Inflammatory macrophage treated with lipopolysaccharide for 4 hours (primary cell): ENCODE results near the gene SLC22A23.

Experiments
- DNase-seq: peaks from one replicate; pipeline ENCODE4 v3.0.0-alpha.2; 2020

SLC22A23 gene, protein sequence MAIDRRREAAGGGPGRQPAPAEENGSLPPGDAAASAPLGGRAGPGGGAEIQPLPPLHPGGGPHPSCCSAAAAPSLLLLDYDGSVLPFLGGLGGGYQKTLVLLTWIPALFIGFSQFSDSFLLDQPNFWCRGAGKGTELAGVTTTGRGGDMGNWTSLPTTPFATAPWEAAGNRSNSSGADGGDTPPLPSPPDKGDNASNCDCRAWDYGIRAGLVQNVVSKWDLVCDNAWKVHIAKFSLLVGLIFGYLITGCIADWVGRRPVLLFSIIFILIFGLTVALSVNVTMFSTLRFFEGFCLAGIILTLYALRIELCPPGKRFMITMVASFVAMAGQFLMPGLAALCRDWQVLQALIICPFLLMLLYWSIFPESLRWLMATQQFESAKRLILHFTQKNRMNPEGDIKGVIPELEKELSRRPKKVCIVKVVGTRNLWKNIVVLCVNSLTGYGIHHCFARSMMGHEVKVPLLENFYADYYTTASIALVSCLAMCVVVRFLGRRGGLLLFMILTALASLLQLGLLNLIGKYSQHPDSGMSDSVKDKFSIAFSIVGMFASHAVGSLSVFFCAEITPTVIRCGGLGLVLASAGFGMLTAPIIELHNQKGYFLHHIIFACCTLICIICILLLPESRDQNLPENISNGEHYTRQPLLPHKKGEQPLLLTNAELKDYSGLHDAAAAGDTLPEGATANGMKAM

DNA sequence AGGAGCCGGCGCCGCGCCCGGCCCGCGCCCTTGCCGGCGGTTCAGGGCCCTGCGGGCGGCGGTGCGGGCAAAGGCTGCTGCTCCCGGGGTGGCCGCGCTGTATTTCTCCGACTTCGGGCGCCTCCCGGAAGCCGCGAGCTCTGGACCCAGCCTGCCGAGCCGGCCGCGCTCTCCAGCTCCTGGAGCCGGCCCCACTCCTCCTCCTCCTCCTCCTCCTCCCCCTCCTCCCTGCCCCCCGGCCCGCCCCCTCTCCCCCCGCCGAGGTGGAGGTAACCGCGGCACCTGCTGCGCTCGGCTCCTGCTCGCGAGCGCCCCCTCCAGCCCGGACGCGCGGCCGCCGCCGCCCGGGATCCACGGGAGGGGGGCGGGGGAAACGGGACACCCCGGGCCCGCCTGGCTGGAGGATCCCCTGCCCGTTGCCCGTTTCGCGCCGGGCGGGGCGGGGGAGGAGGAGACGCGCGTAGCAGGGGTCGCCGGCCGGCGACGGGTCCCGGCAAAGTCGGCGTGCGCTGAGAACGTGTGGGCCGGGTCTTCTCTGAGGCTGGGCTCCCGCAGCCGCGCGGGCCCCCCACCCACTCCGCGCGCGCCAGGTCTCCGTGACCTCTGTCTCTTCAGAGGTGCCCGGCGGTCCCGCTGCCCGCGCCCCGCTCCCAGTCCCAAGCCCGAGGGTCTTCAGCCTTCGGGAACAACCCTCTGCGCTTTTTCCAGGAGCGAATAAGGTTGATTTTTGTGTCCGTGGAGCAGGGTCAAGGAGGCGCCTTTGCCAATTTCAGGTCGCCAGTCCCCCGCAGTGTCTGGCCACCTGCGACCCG lies at the start of gene SLC22A23:
Gene SLC22A23, minus strand, starts transcription at position 153 of the 812 bp plus-strand sequence. CDS start 491 bp downstream, outside the sequence.
- DNase-seq, result peak; percentile 16

DNA sequence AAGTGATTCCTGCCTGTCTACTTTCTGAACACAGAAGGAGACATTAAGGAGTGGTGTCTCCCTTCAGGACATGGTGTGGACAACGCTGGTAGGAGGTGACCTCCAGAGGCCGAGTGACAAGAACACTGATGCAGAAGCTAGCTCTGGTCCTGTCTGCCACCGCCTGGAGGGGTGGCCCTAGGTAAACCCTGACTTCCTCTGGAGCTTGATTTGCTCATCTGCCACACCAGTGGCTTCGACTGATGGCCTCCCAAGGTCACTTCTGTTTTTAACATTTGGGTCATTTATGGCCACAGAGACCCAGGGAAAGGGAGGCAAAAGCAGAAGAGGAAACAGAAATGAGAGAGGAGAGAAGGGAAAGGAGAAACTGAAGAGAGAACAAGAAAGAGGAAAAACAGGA lies 49.4 kb upstream of the SLC22A23 start:
- peak; percentile 44 for DNase-seq

DNA sequence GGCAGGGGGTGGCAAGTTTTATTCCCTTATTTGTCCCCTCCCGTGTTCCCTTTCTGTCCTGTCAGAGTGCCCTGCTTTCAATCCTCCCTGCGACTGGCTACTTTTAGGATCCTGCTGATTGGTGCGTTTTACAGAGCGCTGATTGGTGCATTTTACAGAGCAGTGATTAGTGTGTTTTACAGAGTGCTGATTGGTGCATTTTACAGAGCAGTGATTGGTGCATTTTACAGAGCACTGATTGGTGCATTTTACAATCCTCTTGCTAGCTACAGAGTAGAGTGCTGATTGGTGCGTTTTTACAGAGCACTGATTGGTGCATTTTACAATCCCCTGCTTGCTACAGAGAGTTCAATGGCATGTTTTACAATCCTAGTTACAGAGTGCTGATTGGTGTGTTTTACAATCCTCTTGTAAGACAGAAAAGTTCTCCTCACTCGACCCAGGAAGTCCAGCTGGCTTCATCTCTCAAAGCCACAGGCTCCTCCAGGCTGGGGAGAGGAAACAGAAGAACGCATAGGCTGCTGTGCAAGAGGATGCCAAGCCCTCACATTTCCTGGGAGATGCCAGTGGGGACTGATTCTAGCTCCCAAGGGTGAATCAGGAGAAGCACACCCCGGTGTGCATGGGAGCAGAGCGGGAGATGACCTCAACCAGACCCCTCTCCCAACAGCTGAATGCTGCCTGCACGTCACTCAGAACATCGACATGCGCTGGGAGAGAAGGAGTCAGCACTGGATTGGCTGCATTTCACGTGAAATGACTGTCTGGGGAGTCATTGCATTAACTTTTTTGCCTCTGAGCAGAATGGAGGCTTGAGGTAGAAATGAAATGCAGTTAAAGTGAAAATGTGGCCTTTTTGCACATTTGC lies 48.3 kb upstream of the SLC22A23 start:
- no peak for DNase-seq

DNA sequence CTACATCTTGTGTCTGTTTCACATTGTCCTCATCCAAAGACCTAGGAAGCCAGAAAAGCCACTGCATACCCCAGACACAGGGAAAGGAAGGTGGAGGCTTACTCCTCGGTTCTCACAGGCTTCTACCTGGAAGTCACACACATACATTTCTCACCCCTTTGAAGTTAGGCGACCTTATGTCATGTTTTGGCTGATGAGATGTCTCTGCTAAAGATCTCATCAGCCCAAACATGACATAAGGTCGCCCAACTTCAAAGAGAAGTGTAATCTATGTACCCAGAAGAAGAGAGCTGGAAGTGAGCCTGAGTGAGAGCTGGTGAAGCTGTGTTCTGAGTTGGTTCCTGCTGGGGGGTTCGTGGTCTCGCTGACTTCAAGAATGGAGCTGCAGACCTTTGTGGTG lies 47.5 kb upstream of the SLC22A23 start:
- no peak for DNase-seq

DNA sequence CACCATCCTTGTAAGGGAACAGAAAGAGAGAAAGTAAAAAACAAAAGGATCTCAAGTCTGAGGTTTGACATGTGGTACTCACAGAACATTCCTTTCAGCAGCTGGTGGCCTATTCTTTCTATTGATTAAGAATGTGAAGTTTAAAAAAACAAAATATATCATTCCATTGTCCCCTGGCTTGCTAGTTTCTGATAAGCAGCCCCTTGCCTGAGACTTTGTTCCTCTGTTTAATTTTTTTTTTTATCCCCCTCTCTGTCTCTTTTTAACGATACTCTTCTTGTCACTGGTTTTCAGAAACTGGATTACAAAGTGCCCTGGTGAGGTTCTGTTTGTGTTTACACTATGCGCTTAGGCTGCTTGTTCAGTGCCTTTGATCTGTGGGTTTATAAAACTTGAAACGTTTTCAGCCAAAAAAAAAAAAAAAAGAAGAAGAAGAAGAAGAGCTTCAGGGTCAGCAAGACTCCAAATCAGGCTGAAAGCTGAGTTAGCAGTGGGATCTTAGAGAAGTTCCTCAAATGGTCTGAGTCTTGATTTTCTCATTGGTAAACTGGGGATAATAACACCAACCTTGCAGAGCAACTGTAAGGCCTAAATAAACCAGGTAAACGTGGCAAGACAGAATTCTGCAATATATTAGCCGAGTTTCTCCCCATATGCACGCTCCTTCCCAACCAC lies 45.1 kb upstream of the SLC22A23 start:
- DNase-seq, result peak; percentile 6

DNA sequence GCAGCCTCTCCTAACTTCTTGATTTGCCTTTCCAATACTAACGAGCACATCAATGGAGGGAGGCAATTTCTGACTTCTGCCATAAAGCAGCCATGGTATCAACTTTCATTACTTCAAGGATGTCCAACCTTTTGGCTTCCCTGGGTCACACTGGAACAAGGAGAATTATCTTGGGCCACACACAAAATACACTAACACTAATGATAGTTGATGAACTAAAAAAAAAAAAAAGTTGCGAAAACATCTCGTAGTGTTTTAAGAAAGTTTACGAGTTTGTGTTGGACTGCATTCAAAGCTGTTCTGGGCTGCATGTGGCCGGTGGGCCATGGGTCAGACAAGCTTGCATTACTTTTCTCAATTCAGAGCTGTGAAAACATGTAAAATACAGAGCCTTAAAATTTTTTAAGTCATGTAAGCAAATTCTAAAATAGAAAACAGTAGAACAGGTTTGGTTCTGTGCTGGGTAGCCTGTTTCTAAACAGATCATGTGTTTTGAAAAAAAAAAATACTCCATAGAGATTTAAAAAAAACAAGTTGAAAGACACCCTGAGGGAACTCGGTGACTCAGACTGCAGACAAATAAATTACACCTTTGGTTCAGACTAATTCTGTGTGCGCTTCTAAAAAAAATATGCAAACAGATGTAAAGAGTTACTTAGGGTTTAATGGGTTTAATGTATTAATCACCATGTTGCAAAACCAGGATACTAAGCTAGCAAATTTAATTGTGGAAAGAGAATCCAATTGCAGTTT lies 43.6 kb upstream of the SLC22A23 start:
- no peak for DNase-seq

DNA sequence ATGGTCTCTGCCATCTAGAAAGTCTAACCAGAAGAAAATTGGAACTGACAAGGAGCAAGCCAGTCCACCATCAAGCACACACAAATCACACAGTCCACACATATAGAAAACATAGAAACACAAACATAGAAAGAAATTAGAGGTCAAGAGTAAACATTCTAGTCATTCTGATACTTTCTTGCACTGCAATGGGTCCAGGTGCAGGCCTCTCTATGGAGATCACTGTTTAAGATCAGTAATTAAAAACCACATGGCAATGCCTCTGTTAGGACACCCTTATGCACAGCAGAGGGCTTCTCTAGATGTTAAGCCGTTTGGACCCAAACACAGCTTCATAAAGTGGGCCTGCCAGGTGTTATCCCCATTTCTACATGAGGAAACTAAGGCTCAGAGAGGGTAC lies 42.8 kb upstream of the SLC22A23 start:
- no peak for DNase-seq

DNA sequence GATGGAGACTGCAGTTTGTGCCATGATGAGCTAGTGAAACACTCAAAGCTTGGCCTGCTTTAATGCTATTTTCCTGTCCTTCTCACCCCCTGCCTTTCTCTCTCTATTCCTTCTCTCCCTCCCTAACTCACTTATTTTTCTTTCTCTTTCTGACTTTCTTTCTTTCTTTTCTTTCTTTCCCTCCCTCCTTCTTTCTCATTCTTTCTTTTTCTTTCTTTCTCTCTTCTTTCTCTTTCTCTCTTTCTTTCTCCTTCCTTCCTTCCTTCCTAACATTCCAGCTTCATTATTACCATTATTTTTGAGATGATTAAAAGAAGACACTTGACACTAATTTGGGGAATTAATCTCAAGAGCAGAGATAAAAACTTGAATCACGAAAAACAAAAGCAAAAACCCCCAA lies 39.5 kb upstream of the SLC22A23 start:
- DNase-seq, result no peak

DNA sequence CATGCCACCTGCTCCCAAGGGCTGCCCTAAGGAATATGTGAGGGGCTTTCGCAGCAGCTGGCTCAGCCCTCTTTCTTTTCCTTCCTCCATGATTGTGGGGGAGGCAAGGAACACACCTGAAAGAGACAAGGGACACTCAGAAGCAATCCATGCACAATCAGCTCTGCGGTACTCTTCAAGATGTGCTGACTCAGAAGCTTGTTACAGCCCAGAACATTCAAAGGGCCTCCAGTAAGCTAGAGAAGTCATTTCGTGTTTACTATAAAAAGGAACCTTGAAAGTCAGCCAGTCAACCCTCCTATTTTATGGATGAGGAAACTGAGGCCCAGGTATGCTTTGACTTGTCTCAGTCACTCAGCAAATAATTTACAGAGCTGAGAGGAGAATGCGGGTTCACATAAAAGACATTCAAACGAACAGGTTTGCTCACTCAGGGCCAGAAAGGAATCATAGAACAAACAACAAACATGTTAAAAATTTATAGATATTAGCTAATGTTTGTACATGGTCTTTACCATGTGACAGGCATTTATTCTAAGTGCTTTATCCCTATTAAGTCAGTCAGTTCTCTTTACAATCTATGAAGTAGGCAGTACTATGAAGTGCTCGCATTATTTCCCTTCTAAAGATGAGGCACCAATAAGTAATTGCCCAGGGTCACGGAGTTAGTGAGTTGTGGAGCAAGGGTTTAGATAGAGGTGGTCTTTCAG lies 37.7 kb upstream of the SLC22A23 start:
- DNase-seq, result no peak

DNA sequence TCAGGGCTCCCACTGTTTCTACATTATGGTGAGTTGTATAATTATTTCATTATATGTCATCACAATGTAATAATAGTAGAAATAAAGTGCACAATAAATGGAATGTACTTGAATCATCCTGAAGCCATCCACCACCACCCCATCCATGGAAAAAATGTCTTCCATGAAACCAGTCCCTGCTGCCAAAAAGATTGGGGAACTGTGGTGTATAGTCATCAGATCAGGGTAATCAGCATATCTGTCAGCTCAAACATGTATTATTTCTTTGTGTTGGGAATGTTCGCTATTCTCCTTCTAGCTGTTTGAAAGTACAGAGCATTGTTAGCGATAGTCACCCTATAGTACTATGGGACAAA lies 33.8 kb upstream of the SLC22A23 start:
- no peak for DNase-seq

DNA sequence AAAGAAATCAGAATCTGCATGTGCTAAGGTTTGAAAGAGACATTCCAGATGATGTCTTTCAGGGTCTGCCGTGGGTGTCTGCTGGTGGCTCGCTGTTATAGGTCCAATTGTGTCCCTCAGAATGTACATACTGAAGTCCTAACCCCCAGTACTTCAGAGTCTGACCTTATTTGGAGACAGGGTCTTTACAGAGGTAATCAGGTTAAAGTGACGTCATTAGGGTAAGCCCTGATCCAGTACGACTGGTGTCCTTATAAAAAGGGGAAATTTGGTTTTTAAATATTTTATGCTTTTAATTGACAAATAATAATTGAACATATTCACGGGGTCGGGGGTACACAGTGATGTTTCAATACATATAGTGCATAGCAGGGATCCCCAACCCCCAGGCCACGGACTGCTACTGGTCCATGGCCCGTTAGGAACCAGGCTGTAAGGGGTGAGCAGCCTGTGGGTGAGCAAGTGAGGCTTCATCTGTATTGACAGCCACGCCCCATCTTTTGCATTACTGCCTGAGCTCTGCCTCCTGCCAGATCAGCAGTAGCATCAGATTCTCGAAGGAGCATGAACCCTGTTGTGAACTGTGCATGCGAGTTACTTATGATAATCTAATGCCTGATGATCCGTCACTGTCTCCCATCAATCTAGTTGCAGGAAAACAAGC lies 33.2 kb upstream of the SLC22A23 start:
- DNase-seq, result no peak

DNA sequence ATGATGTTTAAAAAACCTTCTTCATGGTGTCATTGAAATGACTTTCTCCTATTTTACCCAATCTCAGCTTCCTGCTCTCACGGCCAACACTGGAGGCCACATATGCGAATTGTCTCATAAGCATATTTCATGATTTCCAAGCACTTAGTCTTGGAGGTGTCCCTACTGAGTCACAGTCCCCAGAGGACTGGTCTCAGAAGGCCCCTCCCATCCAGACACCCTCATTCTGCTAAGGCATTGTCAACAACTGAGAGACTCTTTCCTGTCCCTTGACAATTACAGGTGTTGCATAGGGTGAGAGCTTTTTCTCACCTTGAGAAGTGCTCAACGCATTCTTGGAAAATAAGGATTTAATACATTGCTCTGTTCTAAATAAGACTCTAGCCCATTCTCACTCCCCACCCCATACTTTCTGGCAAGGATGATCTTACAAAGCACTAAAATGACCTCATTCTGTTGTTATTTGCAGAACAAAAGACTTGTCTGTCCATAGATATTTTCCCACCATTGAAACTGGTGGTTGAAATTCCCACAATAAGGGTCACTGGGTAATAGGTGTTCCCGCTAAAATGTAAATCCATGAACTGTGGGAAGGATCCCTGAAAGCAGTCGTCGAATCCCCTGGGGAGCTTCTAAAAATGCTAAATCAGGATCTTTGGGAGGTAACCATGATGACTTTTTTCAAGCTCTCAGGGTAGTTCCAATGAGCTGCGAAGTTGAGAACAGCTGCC lies 32.3 kb upstream of the SLC22A23 start:
- DNase-seq, result no peak

DNA sequence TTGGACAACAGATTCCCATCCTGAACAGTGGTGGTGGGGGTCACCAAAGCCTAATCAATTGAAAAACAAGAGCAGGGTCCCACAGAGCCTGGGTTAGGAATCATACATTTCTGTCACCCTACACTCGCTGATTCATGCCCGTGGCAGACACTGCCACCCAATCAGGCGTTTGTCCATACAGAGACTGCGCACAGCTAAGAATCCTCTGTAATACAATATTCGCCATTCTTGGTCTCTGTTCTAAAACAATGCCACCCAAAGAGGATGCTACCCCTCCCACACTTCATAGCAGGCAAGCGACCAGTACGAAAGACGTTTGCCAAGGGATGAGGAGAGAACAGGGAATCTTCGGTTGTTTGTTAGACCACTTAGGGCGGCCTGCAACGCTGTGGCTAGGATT lies 28.1 kb upstream of the SLC22A23 start:
- no peak for DNase-seq

DNA sequence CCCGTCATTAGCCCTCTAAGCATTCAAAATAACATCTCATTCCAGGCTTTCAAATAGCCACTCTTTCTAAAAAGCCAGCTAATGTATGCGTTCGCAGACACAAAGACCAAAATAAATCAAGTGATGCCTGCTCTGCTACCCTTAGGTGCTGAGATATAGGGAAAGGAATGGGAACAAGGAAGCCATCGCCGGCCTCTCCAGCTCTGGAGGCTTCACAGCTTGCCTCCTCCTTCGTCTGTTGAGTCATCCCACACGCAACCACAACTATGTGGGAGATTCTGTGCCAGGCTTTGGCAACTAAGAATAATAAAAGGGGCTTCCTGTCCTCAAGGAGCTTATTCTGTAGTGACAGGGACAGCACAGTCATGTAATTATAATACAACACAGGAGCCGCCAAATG lies 27.3 kb upstream of the SLC22A23 start:
- DNase-seq, result no peak

DNA sequence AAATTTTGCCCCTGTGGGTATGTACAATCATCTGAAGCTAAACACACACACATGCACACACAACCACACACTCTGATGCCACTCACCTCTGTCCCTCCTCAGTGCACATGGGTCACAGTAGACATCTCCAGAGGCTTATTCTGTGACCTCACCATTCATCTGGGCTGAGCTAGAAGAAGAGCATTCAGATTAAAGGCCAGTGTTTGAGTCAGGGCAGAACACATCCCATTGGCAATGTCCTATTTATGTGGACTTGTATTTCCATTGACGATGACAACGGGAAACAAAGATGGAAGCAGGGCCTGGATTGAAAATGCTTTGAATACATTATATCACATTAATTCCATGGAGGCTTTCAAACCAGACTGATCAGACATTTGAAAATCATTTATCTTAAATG lies 26.8 kb upstream of the SLC22A23 start:
- no peak for DNase-seq

DNA sequence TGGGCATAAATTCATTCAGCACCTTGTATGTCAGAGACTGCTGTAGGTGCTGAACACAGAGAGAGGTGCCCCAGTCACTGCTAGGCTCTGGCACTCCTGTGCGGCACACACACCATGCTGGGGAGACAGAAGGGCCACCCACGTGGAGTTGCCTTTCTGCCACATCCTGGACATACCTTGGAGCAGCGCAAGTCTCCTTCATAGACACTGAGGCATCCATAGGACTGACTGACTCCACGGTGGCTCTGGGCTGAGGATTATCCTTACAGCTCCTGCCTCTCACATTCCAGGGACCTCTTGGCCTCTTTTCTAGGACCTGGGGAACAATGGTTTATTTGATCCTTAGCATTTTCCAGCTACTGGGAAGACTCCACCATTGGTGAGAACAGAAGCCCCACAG lies 26.0 kb upstream of the SLC22A23 start:
- DNase-seq, result no peak

DNA sequence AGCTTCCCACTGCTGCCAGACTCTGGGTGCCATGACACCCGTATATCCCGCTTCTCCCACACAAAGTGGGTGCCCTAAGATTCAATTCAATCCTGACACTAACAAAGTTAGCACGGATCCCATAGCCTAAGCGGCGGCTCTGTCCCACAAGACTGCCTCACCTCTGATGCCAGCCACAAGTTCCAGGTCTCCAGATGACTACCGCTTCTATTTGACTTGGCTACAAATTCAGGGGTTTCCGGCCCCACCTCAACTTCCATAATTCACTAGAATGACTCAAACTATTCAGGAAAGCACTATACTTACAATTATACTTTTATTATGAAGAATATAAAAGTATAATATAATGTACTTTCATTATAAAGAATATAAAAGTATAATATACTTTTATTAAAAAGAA lies 24.8 kb upstream of the SLC22A23 start:
- DNase-seq, result no peak

DNA sequence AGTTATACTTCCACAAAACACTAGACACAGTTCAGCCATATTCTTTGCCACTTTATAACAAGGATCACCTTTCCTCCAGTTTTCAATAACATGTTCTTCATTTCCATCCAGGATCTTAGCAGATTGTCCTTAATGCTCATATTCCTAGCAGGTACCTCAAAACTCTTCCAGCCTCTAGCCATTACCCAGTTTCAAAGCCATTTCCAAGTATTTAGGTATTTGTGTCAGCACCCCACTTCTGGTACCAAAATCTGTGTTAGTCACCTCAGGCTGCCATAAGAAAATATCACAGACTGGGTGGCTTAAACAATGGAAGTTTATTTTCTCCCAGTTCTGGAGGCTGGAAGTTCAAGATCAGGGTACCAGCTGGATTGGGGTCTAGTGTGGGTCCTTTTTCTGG lies 23.2 kb upstream of the SLC22A23 start:
- DNase-seq, result no peak

DNA sequence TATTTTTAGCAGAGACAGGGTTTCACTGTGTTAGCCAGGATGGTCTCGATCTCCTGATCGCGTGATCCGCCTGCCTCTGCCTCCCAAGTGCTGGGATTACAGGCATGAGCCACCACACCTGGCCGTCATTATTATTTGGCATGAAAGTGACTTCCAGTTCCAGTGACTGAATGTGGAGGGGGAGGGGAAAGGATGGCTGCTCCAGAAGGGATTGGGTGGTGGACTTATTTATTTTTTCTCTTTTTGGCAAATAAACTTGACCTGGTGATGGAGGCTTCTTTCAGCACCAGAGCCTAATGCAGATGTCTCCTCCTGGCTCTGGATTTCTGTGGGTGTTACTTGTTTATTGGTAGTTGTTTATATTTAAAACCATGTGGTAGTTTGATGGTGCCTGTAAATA lies 16.9 kb upstream of the SLC22A23 start:
- DNase-seq, result no peak
